Measurements from ENCODE around the gene PTPN3. TPM values are rescaled to one million over a fixed set of nuclear protein-coding genes. Genes with fewer than 3 reads are reported as not detected.

The PTPN3 gene
- total RNA-seq, 1 experiment from 2014 or later, result 25.0 TPM

DNA sequence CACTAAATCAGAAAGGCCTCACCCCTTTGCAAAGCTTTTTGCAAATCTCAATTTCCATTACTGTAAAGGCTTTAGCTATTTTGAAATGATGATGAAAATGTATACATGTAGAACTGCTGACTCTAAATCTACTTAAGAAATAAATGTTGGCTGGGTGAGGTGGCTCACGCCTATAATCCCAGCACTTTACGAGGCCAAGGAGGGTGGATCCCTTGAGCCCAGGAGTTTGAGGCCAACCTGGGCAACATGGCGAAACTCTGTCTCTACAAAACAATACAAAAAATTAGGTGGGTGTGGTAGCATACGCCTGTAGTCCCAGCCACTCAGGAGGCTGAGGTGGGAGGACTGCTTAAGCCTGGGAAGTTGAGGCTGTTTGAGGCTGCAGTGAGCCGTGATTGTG, 64.6 kb downstream of the PTPN3 start:
- BruUV-seq (replicated peaks), result no TSS peak
- intact Hi-C loops (cut with micrococcal nuclease; ENCODE audit: unreplicated experiment), result no loop called here
- H3K36me3 Mint-ChIP-seq (ENCODE audit: insufficient read depth, unreplicated experiment), result peaks cover 24% of the 10 kb centered on the region
- CTCF ChIA-PET, result no interaction called here
- TF ChIP-seq, protein P1, sequence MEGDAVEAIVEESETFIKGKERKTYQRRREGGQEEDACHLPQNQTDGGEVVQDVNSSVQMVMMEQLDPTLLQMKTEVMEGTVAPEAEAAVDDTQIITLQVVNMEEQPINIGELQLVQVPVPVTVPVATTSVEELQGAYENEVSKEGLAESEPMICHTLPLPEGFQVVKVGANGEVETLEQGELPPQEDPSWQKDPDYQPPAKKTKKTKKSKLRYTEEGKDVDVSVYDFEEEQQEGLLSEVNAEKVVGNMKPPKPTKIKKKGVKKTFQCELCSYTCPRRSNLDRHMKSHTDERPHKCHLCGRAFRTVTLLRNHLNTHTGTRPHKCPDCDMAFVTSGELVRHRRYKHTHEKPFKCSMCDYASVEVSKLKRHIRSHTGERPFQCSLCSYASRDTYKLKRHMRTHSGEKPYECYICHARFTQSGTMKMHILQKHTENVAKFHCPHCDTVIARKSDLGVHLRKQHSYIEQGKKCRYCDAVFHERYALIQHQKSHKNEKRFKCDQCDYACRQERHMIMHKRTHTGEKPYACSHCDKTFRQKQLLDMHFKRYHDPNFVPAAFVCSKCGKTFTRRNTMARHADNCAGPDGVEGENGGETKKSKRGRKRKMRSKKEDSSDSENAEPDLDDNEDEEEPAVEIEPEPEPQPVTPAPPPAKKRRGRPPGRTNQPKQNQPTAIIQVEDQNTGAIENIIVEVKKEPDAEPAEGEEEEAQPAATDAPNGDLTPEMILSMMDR (IDR thresholded peaks at IDR 0.05; ENCODE audit: unreplicated experiment), result no peak
- DNase-seq, result no peak
- no peak overlapping the region for H3K27ac Mint-ChIP-seq (ENCODE audit: unreplicated experiment)
- H3K9me3 Mint-ChIP-seq (ENCODE audit: low read depth, unreplicated experiment), result no peaks in the 10 kb centered on the region
- H3K4me1 Mint-ChIP-seq (ENCODE audit: low read depth, unreplicated experiment), result no peaks in the 10 kb centered on the region
- no peaks in the 10 kb centered on the region for H3K27me3 Mint-ChIP-seq (ENCODE audit: unreplicated experiment)
- H3K4me3 Mint-ChIP-seq (ENCODE audit: low read depth, unreplicated experiment), result no peak overlapping the region

DNA sequence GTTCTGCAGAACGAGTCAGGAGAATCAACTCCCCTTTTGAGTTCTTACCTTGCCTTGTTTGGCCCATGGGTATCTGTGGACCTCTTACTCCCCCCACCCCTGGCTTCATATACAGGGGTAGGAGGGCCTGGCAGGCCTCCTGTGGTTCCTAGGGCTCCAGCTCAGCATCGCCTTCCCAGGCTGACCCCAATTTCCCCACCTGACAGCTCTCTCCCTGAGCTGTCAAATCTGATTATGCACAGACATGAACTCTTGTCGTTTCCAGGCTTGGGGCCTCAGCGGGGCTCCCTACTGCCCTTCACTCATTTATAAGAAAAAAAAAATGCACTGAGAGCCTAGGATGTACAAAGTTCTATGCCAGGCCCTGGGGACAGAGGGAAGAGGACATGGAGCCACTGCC, 67.9 kb downstream of the PTPN3 start:
- Mint-ChIP-seq H3K27ac (ENCODE audit: unreplicated experiment) (no peak overlapping the region), H3K4me1 (ENCODE audit: low read depth, unreplicated experiment) (no peaks in the 10 kb centered on the region), H3K36me3 (ENCODE audit: insufficient read depth, unreplicated experiment) (peaks cover 26% of the 10 kb centered on the region)

DNA sequence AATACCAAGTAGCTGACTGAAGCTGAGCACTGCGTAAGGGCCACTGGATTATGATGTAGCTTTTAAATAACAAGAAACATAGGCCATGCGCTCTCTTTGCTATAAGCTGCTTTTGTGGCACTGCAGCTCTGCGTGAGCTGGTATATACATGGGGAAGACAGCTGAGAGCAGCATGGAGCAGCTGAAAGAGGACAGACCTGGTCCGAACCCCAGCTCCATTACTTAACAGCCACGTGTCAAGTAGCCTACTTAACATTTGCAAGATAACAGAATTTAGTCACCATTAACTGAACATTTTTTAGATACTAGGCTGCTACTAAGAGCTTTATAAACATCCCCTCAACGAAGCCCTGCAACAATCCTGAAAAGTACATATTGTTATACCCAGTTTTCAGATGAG, 69.3 kb downstream of the PTPN3 start:
- no peak for DNase-seq
- Mint-ChIP-seq H3K4me1 (ENCODE audit: low read depth, unreplicated experiment) (no peaks in the 10 kb centered on the region), H3K36me3 (ENCODE audit: insufficient read depth, unreplicated experiment) (peaks cover 26% of the 10 kb centered on the region), H3K27me3 (ENCODE audit: unreplicated experiment) (no peaks in the 10 kb centered on the region), H3K4me3 (ENCODE audit: low read depth, unreplicated experiment) (no peak overlapping the region), H3K9me3 (ENCODE audit: low read depth, unreplicated experiment) (no peaks in the 10 kb centered on the region), H3K27ac (ENCODE audit: unreplicated experiment) (no peak overlapping the region)
- CTCF ChIA-PET, result no interaction called here
- intact Hi-C loops (cut with micrococcal nuclease; ENCODE audit: unreplicated experiment), result no loop called here
- TF ChIP-seq, protein P1 (IDR thresholded peaks at IDR 0.05; ENCODE audit: unreplicated experiment), result no peak
- BruUV-seq (replicated peaks), result no TSS peak

More for the DNA sequence above, 67.9 kb downstream of the PTPN3 start:
- no peak overlapping the region for H3K4me3 Mint-ChIP-seq (ENCODE audit: low read depth, unreplicated experiment)
- no TSS peak for BruUV-seq (replicated peaks)
- DNase-seq, result no peak
- TF ChIP-seq, protein P1 (IDR thresholded peaks at IDR 0.05; ENCODE audit: unreplicated experiment), result no peak
- intact Hi-C loops (cut with micrococcal nuclease; ENCODE audit: unreplicated experiment), result no loop called here
- no peaks in the 10 kb centered on the region for H3K9me3 Mint-ChIP-seq (ENCODE audit: low read depth, unreplicated experiment)
- no peaks in the 10 kb centered on the region for H3K27me3 Mint-ChIP-seq (ENCODE audit: unreplicated experiment)
- CTCF ChIA-PET, result no interaction called here

DNA sequence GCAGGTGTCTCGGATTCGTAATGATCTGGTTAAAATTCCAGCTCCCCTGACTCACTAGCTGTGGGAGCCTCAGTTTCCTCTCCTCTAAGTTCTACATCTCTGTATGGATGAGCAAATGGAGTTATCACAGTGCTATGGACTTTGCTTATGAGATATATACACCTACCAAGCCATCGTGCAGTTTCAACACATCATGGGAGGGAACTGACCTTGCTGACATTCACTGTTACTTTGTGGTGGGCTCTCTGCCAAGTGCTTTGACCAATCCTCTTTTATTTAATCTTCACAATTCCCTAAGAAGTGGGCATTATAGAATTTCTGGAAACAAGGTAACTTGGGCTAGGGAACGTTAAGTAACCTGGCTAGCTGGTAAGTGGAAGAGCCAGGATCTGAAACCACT, 70.2 kb downstream of the PTPN3 start:
- Mint-ChIP-seq H3K27me3 (ENCODE audit: unreplicated experiment) (no peaks in the 10 kb centered on the region), H3K4me3 (ENCODE audit: low read depth, unreplicated experiment) (no peak overlapping the region), H3K36me3 (ENCODE audit: insufficient read depth, unreplicated experiment) (peaks cover 26% of the 10 kb centered on the region), H3K27ac (ENCODE audit: unreplicated experiment) (no peak overlapping the region), H3K9me3 (ENCODE audit: low read depth, unreplicated experiment) (no peaks in the 10 kb centered on the region), H3K4me1 (ENCODE audit: low read depth, unreplicated experiment) (no peaks in the 10 kb centered on the region)
- TF ChIP-seq, protein P1 (IDR thresholded peaks at IDR 0.05; ENCODE audit: unreplicated experiment), result no peak
- CTCF ChIA-PET, result interaction anchor here (0.6 kb wide), 1 partner anchor 513 kb away, joined by 4 read pairs; no protein-coding TSS in a partner anchor
- intact Hi-C loops (cut with micrococcal nuclease; ENCODE audit: unreplicated experiment), result no loop called here
- no peak for DNase-seq
- BruUV-seq (replicated peaks), result no TSS peak
